ENCODE measurements around the gene ELN.

ELN gene

GRCh38 chr7:74066626-74067025 lies 38.7 kb downstream of the ELN start:
- DNase-seq = no peak

GRCh38 chr7:74068378-74069085 lies 40.6 kb downstream of the ELN start:
- DNase-seq = no peak

GRCh38 chr7:74069086-74069541 lies 41.1 kb downstream of the ELN start:
- DNase-seq = no peak

GRCh38 chr7:74069790-74070618 lies 42.0 kb downstream of the ELN start:
- DNase-seq = no peak

- DNase-seq = no peak
Measured at GRCh38 chr7:74070619-74070921, 42.6 kb downstream of the ELN start.

GRCh38 chr7:74071121-74071520 lies 43.1 kb downstream of the ELN start:
- no peak for DNase-seq

GRCh38 chr7:74074770-74075169 lies 46.8 kb downstream of the ELN start:
- no peak for DNase-seq

GRCh38 chr7:74078461-74078860 lies 50.5 kb downstream of the ELN start:
- DNase-seq = no peak

GRCh38 chr7:74082770-74083116 lies 54.8 kb downstream of the ELN start:
- DNase-seq = no peak

GRCh38 chr7:74083117-74083876 lies 55.3 kb downstream of the ELN start, which contains the start of gene LIMK1:
Gene LIMK1, plus strand, starts transcription at chr7:74083804. Its CDS starts 187 bp downstream, at chr7:74083991.
- peak; percentile 65 for DNase-seq

GRCh38 chr7:74083928-74084721 lies 56.2 kb downstream of the ELN start:
- peak; percentile 52 for DNase-seq

GRCh38 chr7:74084722-74085578 lies 57.0 kb downstream of the ELN start:
- no peak for DNase-seq

- DNase-seq = no peak
Measured at GRCh38 chr7:74087791-74088453, 59.9 kb downstream of the ELN start.

GRCh38 chr7:74092321-74092963 lies 64.5 kb downstream of the ELN start:
- no peak for DNase-seq

GRCh38 chr7:74092964-74093471 lies 65.0 kb downstream of the ELN start:
- DNase-seq = no peak

GRCh38 chr7:74093671-74094223 lies 65.8 kb downstream of the ELN start:
- DNase-seq = no peak

GRCh38 chr7:74094224-74095101 lies 66.5 kb downstream of the ELN start:
- DNase-seq = no peak

- DNase-seq = no peak
Measured at GRCh38 chr7:74095135-74095534, 67.2 kb downstream of the ELN start.
